ENCODE results near the gene PCDH9.
"Not testable (repeated sequence)": the region's sequence is repeated elsewhere in the genome, so short reads cannot be mapped to it uniquely, and the experiment has no call there.

PCDH9 gene

GRCh38 chr13:66301006-66301405 is 929.1 kb downstream of the PCDH9 start:
- no peak for DNase-seq

GRCh38 chr13:66296875-66297274 is 933.3 kb downstream of the PCDH9 start:
- no peak for DNase-seq

- DNase-seq: no peak
Observed at GRCh38 chr13:66296328-66296727, 933.8 kb downstream of the PCDH9 start.

- not testable (repeated sequence) for DNase-seq
Observed at GRCh38 chr13:66286806-66287205, 943.3 kb downstream of the PCDH9 start.

- DNase-seq: no peak
Observed at GRCh38 chr13:66275416-66275815, 954.7 kb downstream of the PCDH9 start.

GRCh38 chr13:66273011-66273410 is 957.1 kb downstream of the PCDH9 start:
- DNase-seq: no peak

GRCh38 chr13:66266761-66267160 is 963.4 kb downstream of the PCDH9 start:
- no peak for DNase-seq

GRCh38 chr13:66266348-66266747 is 963.8 kb downstream of the PCDH9 start:
- DNase-seq: no peak

GRCh38 chr13:66265371-66265770 is 964.8 kb downstream of the PCDH9 start:
- no peak for DNase-seq

GRCh38 chr13:66264971-66265370 is 965.2 kb downstream of the PCDH9 start:
- no peak for DNase-seq

- DNase-seq: no peak
Observed at GRCh38 chr13:66262330-66262729, 967.8 kb downstream of the PCDH9 start.

- DNase-seq: not testable (repeated sequence)
Observed at GRCh38 chr13:66259426-66259825, 970.7 kb downstream of the PCDH9 start.

Data from RPMI8226 (cell line).